ENCODE data around the gene CD96. TPM values are rescaled to one million over a fixed set of nuclear protein-coding genes. Genes with fewer than 3 reads are reported as not detected.

CD96 gene
- total RNA-seq, 1 experiment from 2014 or later = not detected

DNA sequence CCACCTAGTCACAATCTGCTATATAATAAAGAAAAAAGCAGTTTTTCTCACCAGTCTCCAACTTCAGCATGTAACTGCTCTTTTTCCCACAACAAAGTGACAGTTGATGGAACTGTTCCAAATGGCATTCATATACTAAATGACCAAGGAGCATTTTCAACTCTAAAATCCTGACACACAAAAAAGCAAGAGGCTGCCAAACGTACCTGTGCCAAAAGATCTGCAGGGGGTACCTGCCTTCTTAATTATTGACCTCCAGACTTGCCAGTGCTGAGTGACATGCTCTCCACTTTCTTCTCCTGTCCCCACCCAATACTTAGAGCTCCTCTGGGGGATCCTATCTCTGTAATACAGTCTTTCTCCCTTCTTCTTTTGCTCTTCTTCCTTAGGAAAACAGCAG, 35.1 kb downstream of the CD96 start:
- H3K79me1 ChIP-seq (ENCODE audit: insufficient read depth, low read depth, low read length, poor library complexity, severe bottlenecking) = no peaks in the 10 kb centered on the region
- no peaks in the 10 kb centered on the region for H4K20me1 ChIP-seq (ENCODE audit: control insufficient read depth, insufficient read depth, insufficient read length)
- Mint-ChIP-seq H3K27ac (no peak overlapping the region), H3K36me3 (ENCODE audit: insufficient read depth in 1 of 3, low read depth in 3 of 3) (no peaks in the 10 kb centered on the region), H3K4me3 (no peak overlapping the region), H3K4me1 (0 out of 4 replicates have a peak, but pooled peaks cover 0 to 3% of the 10 kb centered on the region in 2 experiments), H3K27me3 (ENCODE audit: low read depth) (no peaks in the 10 kb centered on the region), H3K9me3 (no peaks in the 10 kb centered on the region)
- no peak overlapping the region for H3K56ac ChIP-seq (ENCODE audit: insufficient read length, low read depth, low read length)
- H3K23me2 ChIP-seq (ENCODE audit: insufficient read length, low read depth, low read length, poor library complexity, severe bottlenecking) = no peaks in the 10 kb centered on the region
- no peak overlapping the region for H2BK5ac ChIP-seq (ENCODE audit: insufficient read length, low read length)
- H3K79me2 ChIP-seq (ENCODE audit: insufficient read depth, low read length) = no peaks in the 10 kb centered on the region
- no peak overlapping the region for H2BK15ac ChIP-seq (ENCODE audit: low read depth, low read length)
- H2BK12ac ChIP-seq (ENCODE audit: insufficient read length, low read depth, low read length) = no peak overlapping the region
- no peak overlapping the region for H3K27ac ChIP-seq (ENCODE audit: insufficient read length, low read depth, low read length)
- no peak overlapping the region for H4K8ac ChIP-seq (replicated peaks; ENCODE audit: insufficient read length, low read depth, low read length)
- no peak overlapping the region for H3K9ac ChIP-seq (ENCODE audit: extremely low read depth, insufficient read length, low read length)
- H3K4me1 ChIP-seq (ENCODE audit: insufficient read depth, low read length) = no peaks in the 10 kb centered on the region
- H4K5ac ChIP-seq (ENCODE audit: insufficient read length, low read depth, low read length) = no peak overlapping the region
- H2BK20ac ChIP-seq (ENCODE audit: low read depth, low read length, poor library complexity, severe bottlenecking) = no peak overlapping the region
- no peak overlapping the region for H3T11ph ChIP-seq (ENCODE audit: low read length)
- DNase-seq = no peak
- no peaks in the 10 kb centered on the region for H3K27me3 ChIP-seq (ENCODE audit: insufficient read depth, low read length)
- H3K4ac ChIP-seq (ENCODE audit: low read depth, low read length) = no peak overlapping the region
- H3K14ac ChIP-seq (ENCODE audit: insufficient read depth, low read length) = no peak overlapping the region
- no peaks in the 10 kb centered on the region for H3K9me3 ChIP-seq (ENCODE audit: control insufficient read depth, low read depth, low read length)
- H4K91ac ChIP-seq (ENCODE audit: insufficient read length, low read depth, low read length) = no peak overlapping the region
- TF ChIP-seq, protein P1, sequence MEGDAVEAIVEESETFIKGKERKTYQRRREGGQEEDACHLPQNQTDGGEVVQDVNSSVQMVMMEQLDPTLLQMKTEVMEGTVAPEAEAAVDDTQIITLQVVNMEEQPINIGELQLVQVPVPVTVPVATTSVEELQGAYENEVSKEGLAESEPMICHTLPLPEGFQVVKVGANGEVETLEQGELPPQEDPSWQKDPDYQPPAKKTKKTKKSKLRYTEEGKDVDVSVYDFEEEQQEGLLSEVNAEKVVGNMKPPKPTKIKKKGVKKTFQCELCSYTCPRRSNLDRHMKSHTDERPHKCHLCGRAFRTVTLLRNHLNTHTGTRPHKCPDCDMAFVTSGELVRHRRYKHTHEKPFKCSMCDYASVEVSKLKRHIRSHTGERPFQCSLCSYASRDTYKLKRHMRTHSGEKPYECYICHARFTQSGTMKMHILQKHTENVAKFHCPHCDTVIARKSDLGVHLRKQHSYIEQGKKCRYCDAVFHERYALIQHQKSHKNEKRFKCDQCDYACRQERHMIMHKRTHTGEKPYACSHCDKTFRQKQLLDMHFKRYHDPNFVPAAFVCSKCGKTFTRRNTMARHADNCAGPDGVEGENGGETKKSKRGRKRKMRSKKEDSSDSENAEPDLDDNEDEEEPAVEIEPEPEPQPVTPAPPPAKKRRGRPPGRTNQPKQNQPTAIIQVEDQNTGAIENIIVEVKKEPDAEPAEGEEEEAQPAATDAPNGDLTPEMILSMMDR (conservative IDR thresholded peaks at IDR 0.05) = no peak
- H2AK5ac ChIP-seq (ENCODE audit: insufficient read length, low read length) = no peak overlapping the region
- no peak overlapping the region for H3K23ac ChIP-seq (ENCODE audit: insufficient read length, low read depth, low read length)
- no peak overlapping the region for H3K18ac ChIP-seq (ENCODE audit: insufficient read length, low read depth, low read length)
- H2BK120ac ChIP-seq (ENCODE audit: low read depth, low read length, poor library complexity, severe bottlenecking) = no peak overlapping the region
- H2AFZ ChIP-seq (ENCODE audit: low read length) = no peak overlapping the region
- H3K4me2 ChIP-seq (ENCODE audit: insufficient read depth, insufficient read length, low read length) = no peak overlapping the region
- no CpG with 5 or more reads among the region's 1 CpG for WGBS (ENCODE audit: extremely low coverage, insufficient read length, low lambda C conversion rate)
